A673 (cell line): Measurements from ENCODE around the gene GRIN2A.

Experiments
- CTCF ChIP-seq: fragments of 300-800, 200-600 bp; sonication (generic); conservative IDR thresholded peaks from 2 replicates; pipeline ENCODE4 v1.5.1; 2017; ENCODE audit warnings: low read depth, mild to moderate bottlenecking, antibody characterized with exemption, low read length, moderate library complexity, mixed read lengths
- EZH2 ChIP-seq: fragments of 200-600 bp; sonication (generic); IDR thresholded peaks from 2 replicates; pipeline ENCODE4 v1.6.1; 2017; ENCODE audit warnings: borderline replicate concordance, low read depth, mild to moderate bottlenecking, mixed read lengths, antibody characterized with exemption, low read length; ENCODE audit not compliant: poor library complexity, severe bottlenecking

GRCh38 chr16:9826656-9827055 is 355.6 kb downstream of the GRIN2A start:
- TF ChIP-seq CTCF (no peak), EZH2 (no peak)
